Adrenal gland (tissue), 12 donors: ENCODE measurements around the gene REXO2. TPM values are rescaled to one million over a fixed set of nuclear protein-coding genes. Genes with fewer than 3 reads are reported as not detected.
A peak's percentile ranks its signal among the peaks of the same experiment; 100 is the strongest.

Source experiments
- DNase-seq, 7 donors: peaks; one replicate each; pipeline ENCODE4 v3.0.0-alpha.2; 2019 to 2020
- H3K27ac ChIP-seq, 5 donors: fragments of 200-600 bp; sonication (generic) in 4 of 5; 1 replicate in 3 of 5; 2 replicates in 2 of 5; pipeline versions ENCODE4 v1.5.1 to v1.8.0; 2016 to 2020; ENCODE audit warnings: mild to moderate bottlenecking in 1 of 5
- H3K27me3 ChIP-seq: fragments of 200-600 bp; 2 replicates; pipeline ENCODE4 v1.8.0; 2021
- H3K36me3 ChIP-seq, 2 donors: fragments of 200-600 bp; replicated peaks in 1 of 2; 1 replicate in 1 of 2; 2 replicates in 1 of 2; pipeline versions ENCODE4 v1.5.1 to v1.8.0; 2018 to 2022
- H3K4me1 ChIP-seq, 2 donors: fragments of 200-600 bp; replicated peaks in 1 of 2; 1 replicate in 1 of 2; 2 replicates in 1 of 2; pipeline versions ENCODE4 v1.5.1 to v1.8.0; 2018 to 2021
- H3K4me3 ChIP-seq, 4 donors: fragments of 200-600 bp; sonication (generic) in 3 of 4; one replicate each; pipeline ENCODE4 v1.5.1; 2016 to 2018
- H3K9me3 ChIP-seq, 3 donors: fragments of 200-600 bp; sonication (generic) in 1 of 3; replicated peaks in 1 of 3; 1 replicate in 2 of 3; 2 replicates in 1 of 3; pipeline versions ENCODE4 v1.5.1 to v1.8.0; 2016 to 2021
- CTCF ChIP-seq, 6 experiments: fragments of 450-650 bp in 4 of 6; fragments of 200-600 bp in 2 of 6; sonication (generic) in 1 of 6; IDR thresholded peaks; 1 replicate in 5 of 6; 2 replicates in 1 of 6; pipeline versions ENCODE4 v1.5.1 to v1.8.0; 2016 to 2021; ENCODE audit warnings: antibody characterized with exemption in 6 of 6, mild to moderate bottlenecking in 2 of 6, moderate library complexity in 1 of 6
- POLR2A ChIP-seq, 2 donors: fragments of 450-650 bp; IDR thresholded peaks; one replicate each; pipeline ENCODE4 v1.6.1; 2017; ENCODE audit warnings: antibody characterized with exemption in 2 of 2, mild to moderate bottlenecking in 2 of 2, moderate library complexity in 1 of 2
- WGBS, 4 donors: extraction: QIAGEN DNeasy Blood & Tissue Kit in 2 of 4; methylation state at CpG; one replicate each; pipeline versions ENCODE4 v1.1.5 to v1.1.7; 2013 to 2017; 5-methylcytosine and 5-hydroxymethylcytosine counted together
- intact Hi-C, 2 donors: fragments of 100-400 bp; cut with DNase I; formaldehyde crosslinking; loops; one replicate each; pipeline versions ENCODE4 v1.14.1 to v1.15.0; 2022 to 2023
- polyA plus RNA-seq, 3 donors: library from polyadenylated mRNA; stranded (reverse); fragments of 200-250 nt in 2 of 3; fragments of 350-450 nt in 1 of 3; fragmentation: Illumina TruSeq in 1 of 3; extraction: RNeasy Lipid Tissue Mini Kit (QIAGEN cat#74804) in 1 of 3; gene quantifications; one replicate each; pipeline ENCODE4 v1.2.3, GENCODE V29; 2013 to 2014
- total RNA-seq, 9 donors: library from RNA; depleted of rRNA in 4 of 9; stranded (reverse); fragments of >200 nt in 4 of 9; fragments of 120-200 nt in 1 of 9; fragmentation: NEBNext Ultra II Directional in 1 of 9; extraction: Animal tissue kit (Norgen Biotek cat#: 25700) in 1 of 9; gene quantifications; one replicate each; pipeline versions ENCODE4 v1.1.0 to v1.2.4, GENCODE V29; 2013 to 2023
- donor health status: healthy with polysubstance abuse.
- donor health status: Bipolar disorder and iron deficiency.
- donor health status: DM: yes; HTN: yes; CAD: no.
- donor health status: DM: no; HTN: no; CAD: no.
- donor health status: DM: no; HTN: no; CAD: no.
- donor health status: DM: yes; HTN: yes; CAD: no.

The REXO2 gene
- total and polyA plus RNA-seq, 12 donors: 50.5 to 211 (median 107) TPM

- peak overlapping the region; percentile 71 to 92 (median 86) for H3K27ac ChIP-seq
Measured at GRCh38 chr11:114440121-114440860, 1.0 kb downstream of the REXO2 start.

GRCh38 chr11:114440971-114441763 lies 1.9 kb downstream of the REXO2 start:
- no peaks in the 10 kb centered on the region for H3K27me3 ChIP-seq
- no peaks in the 10 kb centered on the region for H3K9me3 ChIP-seq
- TF ChIP-seq CTCF (IDR thresholded peaks at IDR 0.05) (no peak), POLR2A (IDR thresholded peaks at IDR 0.05) (no peak)
- intact Hi-C loops: loop anchor here in 1 of 2 donors (10.0 kb wide), 1 partner anchor 86 kb away; no protein-coding TSS in a partner anchor
- no peak overlapping the region for H3K4me3 ChIP-seq
- WGBS, 4 donors: 64 to 75% (median 70%) methylated on average over 7 of the region's 7 CpGs
- peaks cover 0 to 7% of the 10 kb centered on the region in 2 donors for H3K36me3 ChIP-seq
- DNase-seq: no peak
- H3K4me1 ChIP-seq: peaks cover 17 to 18% of the 10 kb centered on the region in 2 donors
- peak overlapping the region in 2 of 5 donors; percentile 89 to 92 for H3K27ac ChIP-seq

More at GRCh38 chr11:114440121-114440860, 1.0 kb downstream of the REXO2 start:
- peak overlapping the region; percentile 20 to 100 (median 96) for H3K4me3 ChIP-seq
- H3K36me3 ChIP-seq: peaks cover 0 to 7% of the 10 kb centered on the region in 2 donors
- intact Hi-C loops: loop anchor here in 1 of 2 donors (10.0 kb wide), 1 partner anchor 85 kb away; no protein-coding TSS in a partner anchor
- H3K9me3 ChIP-seq: no peaks in the 10 kb centered on the region
- TF ChIP-seq CTCF (IDR thresholded peaks at IDR 0.05) (no peak), POLR2A (IDR thresholded peaks at IDR 0.05) (no peak)
- DNase-seq: no peak
- H3K4me1 ChIP-seq: peaks cover 17 to 18% of the 10 kb centered on the region in 2 donors
- H3K27me3 ChIP-seq: no peaks in the 10 kb centered on the region
- 14 to 22% (median 18%) methylated on average over 9 to 10 of the region's 10 CpGs for WGBS, 4 donors

- TF ChIP-seq CTCF (IDR thresholded peaks at IDR 0.05) (no peak), POLR2A (IDR thresholded peaks at IDR 0.05) (no peak)
- intact Hi-C loops: loop anchor here in 1 of 2 donors (10.0 kb wide), 1 partner anchor 87 kb away; no protein-coding TSS in a partner anchor
- Histone ChIP-seq H3K36me3 (peaks cover 0 to 7% of the 10 kb centered on the region in 2 donors), H3K4me3 (no peak overlapping the region), H3K9me3 (no peaks in the 10 kb centered on the region), H3K4me1 (peaks cover 17 to 18% of the 10 kb centered on the region in 2 donors), H3K27me3 (no peaks in the 10 kb centered on the region), H3K27ac (no peak overlapping the region)
- WGBS, 4 donors: 85 to 94% (median 89%) methylated on average over 2 of the region's 2 CpGs
- DNase-seq: no peak
Measured at GRCh38 chr11:114441921-114442320, 2.7 kb downstream of the REXO2 start.

- intact Hi-C loops: loop anchor here in 1 of 2 donors (10.0 kb wide), 1 partner anchor 88 kb away; no protein-coding TSS in a partner anchor
Measured at GRCh38 chr11:114442536-114442935, 3.3 kb downstream of the REXO2 start.

More at GRCh38 chr11:114442536-114442935, 3.3 kb downstream of the REXO2 start:
- WGBS, 4 donors: 89 to 94% (median 90%) methylated on average over 1 of the region's 1 CpG
- Histone ChIP-seq H3K36me3 (peaks cover 0 to 7% of the 10 kb centered on the region in 2 donors), H3K27ac (no peak overlapping the region), H3K4me1 (peaks cover 17 to 18% of the 10 kb centered on the region in 2 donors), H3K9me3 (no peaks in the 10 kb centered on the region), H3K4me3 (no peak overlapping the region), H3K27me3 (no peaks in the 10 kb centered on the region)
- DNase-seq: no peak
- TF ChIP-seq CTCF (IDR thresholded peaks at IDR 0.05) (no peak), POLR2A (IDR thresholded peaks at IDR 0.05) (no peak)
